Transverse colon (tissue), 4 donors: ENCODE results near the gene PLPP3.

Source experiments
- CTCF ChIP-seq, 5 experiments: fragments of 200-600 bp in 3 of 5; fragments of 450-650 bp in 2 of 5; sonication (generic) in 3 of 5; IDR thresholded peaks; 1 replicate in 2 of 5; 2 replicates in 3 of 5; pipeline ENCODE4 v1.5.1; 2016 to 2017; ENCODE audit warnings: antibody characterized with exemption in 5 of 5, inconsistent platforms in 3 of 5, mild to moderate bottlenecking in 2 of 5, moderate library complexity in 1 of 5
- POLR2A ChIP-seq: fragments of 450-650 bp; IDR thresholded peaks from one replicate; pipeline ENCODE4 v1.6.1; 2016; ENCODE audit warnings: antibody characterized with exemption, mild to moderate bottlenecking, moderate library complexity
- POLR2AphosphoS5 ChIP-seq, 3 donors: sonication (generic); formaldehyde crosslinking; IDR thresholded peaks; one replicate each; pipeline ENCODE4 v1.6.1; 2016; ENCODE audit warnings: antibody characterized with exemption in 3 of 3

GRCh38 chr1:56580771-56581170, 1.4 kb upstream of the PLPP3 start:
- TF ChIP-seq CTCF (IDR thresholded peaks at IDR 0.05) (no peak), POLR2AphosphoS5 (IDR thresholded peaks at IDR 0.05) (no peak), POLR2A (no peak)
